Panc1 (cell line): Measurements from ENCODE around the gene OR2V1. TPM values are rescaled to one million over a fixed set of nuclear protein-coding genes. Genes with fewer than 3 reads are reported as not detected.
"Not testable (repeated sequence)": the region's sequence is repeated elsewhere in the genome, so short reads cannot be mapped to it uniquely, and the experiment has no call there.

Experiments
- ATAC-seq: fragments of 200-7000 bp; cut with Tn5 transposase; 2 replicates; pipeline ENCODE4 v1.9.1; 2020; ENCODE audit warnings: mild to moderate bottlenecking, moderate library complexity
- BruUV-seq: library from RNA; stranded (reverse); fragments of 400-500 nt; replicated peaks from 2 replicates; lab custom pipeline; 2021; lab: Mats Ljungman, UMichigan
- CTCF ChIA-PET: fragments of 300-600 bp; sonication (Branson Sonifier 250); formaldehyde crosslinking; loops from one replicate; lab custom pipeline; 2022; ENCODE audit warnings: antibody characterized with exemption; lab: Charles Lee
- POLR2A ChIA-PET: fragments of 300-600 bp; sonication (Branson Sonifier 250); formaldehyde crosslinking; loops from one replicate; lab custom pipeline; 2022; ENCODE audit warnings: antibody characterized with exemption; lab: Charles Lee
- DNase-seq: peaks from one replicate; pipeline ENCODE4 v3.0.0-alpha.2; 2010; ENCODE audit warnings: low read depth, low spot score
- H3K27ac ChIP-seq: 2 replicates; pipeline ENCODE4 v1.5.1; 2011; ENCODE audit warnings: mild to moderate bottlenecking, low read length, inconsistent platforms
- H3K27me3 ChIP-seq: fragments of 200-500 bp; sonication (Bioruptor generic); 2 replicates; pipeline ENCODE4 v1.6.0; 2014; ENCODE audit warnings: low read length, inconsistent platforms; ENCODE audit not compliant: control insufficient read depth, insufficient read depth
- H3K36me3 ChIP-seq: fragments of 200-500 bp; sonication (Bioruptor generic); 2 replicates; pipeline ENCODE4 v1.5.1; 2014; ENCODE audit warnings: inconsistent platforms, mild to moderate bottlenecking, low read length, moderate library complexity; ENCODE audit not compliant: control insufficient read depth, insufficient read depth
- H3K4me1 ChIP-seq: 2 replicates; pipeline ENCODE4 v1.5.1; 2011; ENCODE audit warnings: inconsistent platforms, mild to moderate bottlenecking, low read length, moderate library complexity; ENCODE audit not compliant: control insufficient read depth, insufficient read depth
- H3K4me3 ChIP-seq, 2 experiments: 2 replicates each; pipeline ENCODE4 v1.5.1; 2011 to 2012; ENCODE audit warnings: low read depth in 2 of 2, low read length in 2 of 2, mild to moderate bottlenecking in 2 of 2, inconsistent platforms in 1 of 2, moderate library complexity in 1 of 2
- H3K9me3 ChIP-seq: fragments of 200-500 bp; sonication (Bioruptor generic); 2 replicates; pipeline ENCODE4 v1.5.1; 2014; ENCODE audit warnings: low read depth, mild to moderate bottlenecking, inconsistent platforms, low read length, moderate library complexity; ENCODE audit not compliant: control insufficient read depth, insufficient read depth
- CTCF ChIP-seq: fragments of 450-650 bp; IDR thresholded peaks from 2 replicates; pipeline ENCODE4 v1.5.1; 2017; ENCODE audit warnings: mild to moderate bottlenecking
- POLR2AphosphoS5 ChIP-seq: IDR thresholded peaks from 2 replicates; pipeline ENCODE4 v1.6.1; 2012; ENCODE audit warnings: mild to moderate bottlenecking, low read depth, low read length, moderate library complexity
- REST ChIP-seq, 2 experiments: IDR thresholded peaks; 2 replicates each; pipeline ENCODE4 v1.6.1; 2011 to 2012; ENCODE audit warnings: low read depth in 2 of 2, control low read depth in 1 of 2, low read length in 1 of 2, mild to moderate bottlenecking in 1 of 2, moderate library complexity in 1 of 2; ENCODE audit not compliant: insufficient read depth in 1 of 2
- SIN3A ChIP-seq: IDR thresholded peaks from 2 replicates; pipeline ENCODE4 v1.6.1; 2012; ENCODE audit warnings: low read depth, mild to moderate bottlenecking, low read length, moderate library complexity, borderline replicate concordance; ENCODE audit not compliant: insufficient read depth
- TCF7L2 ChIP-seq: IDR thresholded peaks from 2 replicates; pipeline ENCODE4 v1.6.1; 2011; ENCODE audit warnings: mild to moderate bottlenecking, low read depth, low read length, inconsistent platforms
- in situ Hi-C: cut with HindIII; loops from 2 replicates; pipeline ENCODE4 v1.10.0; 2016; ENCODE audit warnings: low sequenced_read_pairs, low pct_unique_long_range_greater_than_20kb
- intact Hi-C: fragments of 100-400 bp; cut with micrococcal nuclease; formaldehyde crosslinking; loops from one replicate; pipeline ENCODE4 v1.10.0; 2022; ENCODE audit not compliant: unreplicated experiment
- total RNA-seq: library from RNA; stranded (reverse); gene quantifications from one replicate; pipeline ENCODE4 v1.2.1, GENCODE V29; 2021; ENCODE audit not compliant: unreplicated experiment

Gene OR2V1
- total RNA-seq, 1 experiment from 2014 or later, result not detected

- peak overlapping the region; percentile 49 to 72 for H3K4me3 ChIP-seq
- TF ChIP-seq TCF7L2 (peak; percentile 67), POLR2AphosphoS5 (peak; percentile 69; the same call in 1 of the 2 replicates), REST (IDR thresholded peaks at IDR 0.05; ENCODE audit: insufficient read depth in 1 of 2, low read depth in 2 of 2, low read length in 1 of 2) (peak; percentile 46 to 79; a peak in 2 of 4 replicates)
- intact Hi-C loops, result loop anchor here (5.0 kb wide), 1 partner anchor 302 kb away; no protein-coding TSS in a partner anchor
- H3K27ac ChIP-seq, result peak overlapping the region; percentile 88
- BruUV-seq, result TSS peak; percentile 100
- CTCF ChIA-PET, POLR2A ChIA-PET, in situ Hi-C loops, H3K36me3 ChIP-seq, H3K27me3 ChIP-seq, H3K9me3 ChIP-seq, DNase-seq: not testable (repeated sequence)
- H3K4me1 ChIP-seq, result peaks cover 19% of the 10 kb centered on the region
- ATAC-seq, result peak; percentile 75
These were observed 38.7 kb upstream of the OR2V1 start for GRCh38 chr5:181169459-181170236.

GRCh38 chr5:181168595-181169118 lies 37.7 kb upstream of the OR2V1 start:
- Histone ChIP-seq H3K4me3 (peak overlapping the region; percentile 49 to 72), H3K27me3 (no peaks in the 10 kb centered on the region), H3K36me3 (no peaks in the 10 kb centered on the region), H3K27ac (peak overlapping the region; percentile 86), H3K4me1 (peaks cover 22% of the 10 kb centered on the region), H3K9me3 (no peaks in the 10 kb centered on the region)
- intact Hi-C loops, result loop anchor here (5.0 kb wide), 1 partner anchor 301 kb away; no protein-coding TSS in a partner anchor
- POLR2A ChIA-PET, result interaction anchor here (0.6 kb wide), 1 partner anchor 31 kb away, joined by 4 read pairs; no protein-coding TSS in a partner anchor
- DNase-seq, result no peak
- no TSS peak for BruUV-seq
- TF ChIP-seq TCF7L2 (no peak), POLR2AphosphoS5 (no peak), CTCF (no peak), SIN3A (no peak), REST (IDR thresholded peaks at IDR 0.05; ENCODE audit: insufficient read depth in 1 of 2, low read depth in 2 of 2, low read length in 1 of 2) (no peak)
- in situ Hi-C loops, result no loop called here
- ATAC-seq, result no peak
- CTCF ChIA-PET, result interaction anchor here (0.7 kb wide), 1 partner anchor 39 kb away, joined by 4 read pairs; no protein-coding TSS in a partner anchor
